Fibroblast of lung (primary cell): Measurements from ENCODE around the gene FMN1.

Source experiments
- EZH2 ChIP-seq: IDR thresholded peaks from 2 replicates; pipeline ENCODE4 v1.5.1; 2012; ENCODE audit warnings: low read length, control low read depth, mild to moderate bottlenecking; ENCODE audit errors: missing control alignments
- TF ChIP-seq, protein P1 (sequence below), 2 donors: IDR thresholded peaks in 1 of 2; conservative IDR thresholded peaks in 1 of 2; 1 replicate in 1 of 2; 2 replicates in 1 of 2; pipeline ENCODE4 v1.5.1; 2011 to 2012; ENCODE audit warnings: low read length in 2 of 2, control low read depth in 1 of 2, inconsistent platforms in 1 of 2, low read depth in 1 of 2, mild to moderate bottlenecking in 1 of 2

DNA sequence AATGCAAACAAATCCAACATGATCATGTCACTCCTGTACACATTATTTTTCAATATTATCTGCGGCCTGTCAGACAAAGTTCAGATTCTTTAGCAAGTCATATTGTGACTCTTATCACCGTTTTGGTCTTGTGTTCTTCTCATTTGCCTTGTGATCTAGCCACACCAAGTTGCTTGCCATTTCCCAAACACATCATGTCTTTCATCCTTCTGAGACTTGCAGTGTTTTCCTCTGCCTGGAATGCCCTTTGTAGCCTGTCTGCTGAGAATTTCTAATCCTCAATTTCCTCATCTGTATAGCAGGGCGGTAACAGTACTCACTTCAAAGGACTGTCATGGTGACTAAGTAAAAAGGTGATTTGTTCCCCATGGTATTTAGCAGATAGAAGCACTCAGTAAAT lies 341.7 kb downstream of the FMN1 start:
- TF ChIP-seq, protein P1, sequence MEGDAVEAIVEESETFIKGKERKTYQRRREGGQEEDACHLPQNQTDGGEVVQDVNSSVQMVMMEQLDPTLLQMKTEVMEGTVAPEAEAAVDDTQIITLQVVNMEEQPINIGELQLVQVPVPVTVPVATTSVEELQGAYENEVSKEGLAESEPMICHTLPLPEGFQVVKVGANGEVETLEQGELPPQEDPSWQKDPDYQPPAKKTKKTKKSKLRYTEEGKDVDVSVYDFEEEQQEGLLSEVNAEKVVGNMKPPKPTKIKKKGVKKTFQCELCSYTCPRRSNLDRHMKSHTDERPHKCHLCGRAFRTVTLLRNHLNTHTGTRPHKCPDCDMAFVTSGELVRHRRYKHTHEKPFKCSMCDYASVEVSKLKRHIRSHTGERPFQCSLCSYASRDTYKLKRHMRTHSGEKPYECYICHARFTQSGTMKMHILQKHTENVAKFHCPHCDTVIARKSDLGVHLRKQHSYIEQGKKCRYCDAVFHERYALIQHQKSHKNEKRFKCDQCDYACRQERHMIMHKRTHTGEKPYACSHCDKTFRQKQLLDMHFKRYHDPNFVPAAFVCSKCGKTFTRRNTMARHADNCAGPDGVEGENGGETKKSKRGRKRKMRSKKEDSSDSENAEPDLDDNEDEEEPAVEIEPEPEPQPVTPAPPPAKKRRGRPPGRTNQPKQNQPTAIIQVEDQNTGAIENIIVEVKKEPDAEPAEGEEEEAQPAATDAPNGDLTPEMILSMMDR (conservative IDR thresholded peaks at IDR 0.05 in 1 of 2, IDR thresholded peaks at IDR 0.05 in 1 of 2; ENCODE audit: low read depth in 1 of 2, low read length in 2 of 2) = no peak
- TF ChIP-seq EZH2 = no peak
